Esophagus muscularis mucosa (tissue), 4 donors: ENCODE measurements around the gene VPS41. TPM values are rescaled to one million over a fixed set of nuclear protein-coding genes. Genes with fewer than 3 reads are reported as not detected.

Experiments used
- DNase-seq: peaks from one replicate; pipeline ENCODE4 v3.0.0-alpha.2; 2017; ENCODE audit errors: extremely low spot score
- H3K27ac ChIP-seq, 4 donors: fragments of 200-600 bp; sonication (generic); replicated peaks in 1 of 4; 1 replicate in 3 of 4; 2 replicates in 1 of 4; pipeline ENCODE4 v1.5.1; 2016 to 2019; ENCODE audit warnings: mild to moderate bottlenecking in 1 of 4
- H3K27me3 ChIP-seq, 4 donors: fragments of 200-600 bp; sonication (generic); one replicate each; pipeline versions ENCODE4 v1.5.1 to v1.6.0; 2016 to 2019
- H3K36me3 ChIP-seq, 4 donors: fragments of 200-600 bp; sonication (generic); one replicate each; pipeline ENCODE4 v1.5.1; 2016 to 2019
- H3K4me1 ChIP-seq, 4 donors: fragments of 200-600 bp; sonication (generic); one replicate each; pipeline ENCODE4 v1.5.1; 2016 to 2019
- H3K4me3 ChIP-seq, 4 donors: fragments of 200-600 bp; sonication (generic); 1 replicate in 2 of 4; 2 replicates in 2 of 4; pipeline ENCODE4 v1.5.1; 2016 to 2019; ENCODE audit warnings: mild to moderate bottlenecking in 4 of 4, moderate library complexity in 1 of 4
- H3K9me3 ChIP-seq, 4 donors: fragments of 200-600 bp; sonication (generic); 1 replicate in 3 of 4; 2 replicates in 1 of 4; pipeline ENCODE4 v1.5.1; 2016 to 2019
- EP300 ChIP-seq: sonication (generic); formaldehyde crosslinking; IDR thresholded peaks from one replicate; pipeline ENCODE4 v1.6.1; 2017; ENCODE audit warnings: antibody characterized with exemption
- POLR2A ChIP-seq: fragments of 450-650 bp; IDR thresholded peaks from one replicate; pipeline ENCODE4 v1.6.1; 2017; ENCODE audit warnings: antibody characterized with exemption, moderate library complexity, mild to moderate bottlenecking, low read depth
- POLR2AphosphoS5 ChIP-seq, 2 donors: sonication (generic); formaldehyde crosslinking; IDR thresholded peaks; one replicate each; pipeline ENCODE4 v1.6.1; 2017; ENCODE audit warnings: antibody characterized with exemption in 2 of 2
- WGBS: methylation state at CpG from one replicate; pipeline ENCODE4 v1.1.5; 2018; 5-methylcytosine and 5-hydroxymethylcytosine counted together
- intact Hi-C: fragments of 100-400 bp; cut with DNase I; formaldehyde crosslinking; loops from one replicate; pipeline ENCODE4 v1.15.1; 2023
- total RNA-seq, 4 donors: library from RNA; depleted of rRNA; stranded (reverse); fragments of >200 nt; gene quantifications; one replicate each; pipeline versions ENCODE4 v1.1.0 to v1.2.1, GENCODE V29; 2016
- TF ChIP-seq, protein P1 (sequence below), 3 experiments: fragments of 200-600 bp in 2 of 3; fragments of 450-650 bp in 1 of 3; sonication (generic) in 2 of 3; IDR thresholded peaks; one replicate each; pipeline ENCODE4 v1.5.1; 2017 to 2019; ENCODE audit warnings: antibody characterized with exemption in 3 of 3, mild to moderate bottlenecking in 2 of 3, moderate library complexity in 1 of 3

Gene VPS41
- total RNA-seq, 4 donors from 2014 or later = 32.0 to 50.3 (median 32.9) TPM

GRCh38 chr7:38878694-38879457 lies 30.1 kb downstream of the VPS41 start:
- Histone ChIP-seq H3K36me3 (no peaks in the 10 kb centered on the region), H3K4me3 (no peak overlapping the region), H3K27ac (no peak overlapping the region), H3K9me3 (no peaks in the 10 kb centered on the region), H3K27me3 (no peaks in the 10 kb centered on the region), H3K4me1 (peaks cover 0 to 10% (median 0%) of the 10 kb centered on the region in 4 donors)
- TF ChIP-seq EP300 (no peak), POLR2AphosphoS5 (IDR thresholded peaks at IDR 0.05) (no peak), POLR2A (no peak)
- TF ChIP-seq, protein P1, sequence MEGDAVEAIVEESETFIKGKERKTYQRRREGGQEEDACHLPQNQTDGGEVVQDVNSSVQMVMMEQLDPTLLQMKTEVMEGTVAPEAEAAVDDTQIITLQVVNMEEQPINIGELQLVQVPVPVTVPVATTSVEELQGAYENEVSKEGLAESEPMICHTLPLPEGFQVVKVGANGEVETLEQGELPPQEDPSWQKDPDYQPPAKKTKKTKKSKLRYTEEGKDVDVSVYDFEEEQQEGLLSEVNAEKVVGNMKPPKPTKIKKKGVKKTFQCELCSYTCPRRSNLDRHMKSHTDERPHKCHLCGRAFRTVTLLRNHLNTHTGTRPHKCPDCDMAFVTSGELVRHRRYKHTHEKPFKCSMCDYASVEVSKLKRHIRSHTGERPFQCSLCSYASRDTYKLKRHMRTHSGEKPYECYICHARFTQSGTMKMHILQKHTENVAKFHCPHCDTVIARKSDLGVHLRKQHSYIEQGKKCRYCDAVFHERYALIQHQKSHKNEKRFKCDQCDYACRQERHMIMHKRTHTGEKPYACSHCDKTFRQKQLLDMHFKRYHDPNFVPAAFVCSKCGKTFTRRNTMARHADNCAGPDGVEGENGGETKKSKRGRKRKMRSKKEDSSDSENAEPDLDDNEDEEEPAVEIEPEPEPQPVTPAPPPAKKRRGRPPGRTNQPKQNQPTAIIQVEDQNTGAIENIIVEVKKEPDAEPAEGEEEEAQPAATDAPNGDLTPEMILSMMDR (IDR thresholded peaks at IDR 0.05) = no peak
- no peak for DNase-seq
- intact Hi-C loops = no loop called here
- WGBS = 76% methylated on average over 8 of the region's 8 CpGs

DNA sequence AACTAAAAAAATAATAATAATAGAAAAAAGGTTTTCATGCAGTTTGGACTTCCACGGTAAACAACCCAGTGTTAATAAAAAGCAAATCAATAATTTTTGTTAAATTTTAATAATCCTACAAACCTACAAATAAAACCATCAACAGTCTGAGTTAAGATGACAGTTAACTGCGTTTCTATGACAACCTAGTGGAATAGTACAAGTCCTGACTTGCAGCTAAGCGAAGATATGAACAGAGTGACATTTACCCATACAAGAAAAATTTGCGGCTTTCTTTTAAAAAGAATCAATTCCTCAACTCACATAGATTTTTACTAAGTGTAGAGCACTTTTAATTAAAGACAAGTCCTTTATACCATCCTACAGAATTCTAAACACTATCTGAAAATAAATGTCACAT lies 35.6 kb downstream of the VPS41 start:
- Histone ChIP-seq H3K4me3 (no peak overlapping the region), H3K9me3 (no peaks in the 10 kb centered on the region), H3K27ac (no peak overlapping the region), H3K4me1 (no peaks in the 10 kb centered on the region), H3K27me3 (no peaks in the 10 kb centered on the region), H3K36me3 (peaks cover under 1 to 7% (median 6%) of the 10 kb centered on the region in 4 donors)
- WGBS = 98% methylated on average over 4 of the region's 4 CpGs
- intact Hi-C loops = no loop called here
- TF ChIP-seq POLR2A (no peak), EP300 (no peak), POLR2AphosphoS5 (IDR thresholded peaks at IDR 0.05) (no peak)
- TF ChIP-seq, protein P1 (IDR thresholded peaks at IDR 0.05) = no peak
- DNase-seq = no peak

- Histone ChIP-seq H3K36me3 (peaks cover 7 to 19% (median 18%) of the 10 kb centered on the region in 4 donors), H3K4me3 (no peak overlapping the region), H3K27me3 (no peaks in the 10 kb centered on the region), H3K27ac (no peak overlapping the region), H3K4me1 (no peaks in the 10 kb centered on the region), H3K9me3 (no peaks in the 10 kb centered on the region)
- no peak for DNase-seq
- TF ChIP-seq POLR2AphosphoS5 (IDR thresholded peaks at IDR 0.05) = no peak
- no peak for TF ChIP-seq POLR2A
- TF ChIP-seq EP300 = no peak
- TF ChIP-seq, protein P1 (IDR thresholded peaks at IDR 0.05) = no peak
- intact Hi-C loops = no loop called here
- 93% methylated on average over 5 of the region's 5 CpGs for WGBS
Measured at GRCh38 chr7:38872202-38872601, 36.8 kb downstream of the VPS41 start.

- no peak for DNase-seq
- WGBS = 74% methylated on average over 3 of the region's 3 CpGs
Measured at GRCh38 chr7:38870147-38870546, 38.8 kb downstream of the VPS41 start.

More at GRCh38 chr7:38870147-38870546, 38.8 kb downstream of the VPS41 start:
- TF ChIP-seq EP300 (no peak), POLR2A (no peak)
- TF ChIP-seq, protein P1 (IDR thresholded peaks at IDR 0.05) = no peak
- Histone ChIP-seq H3K27me3 (no peaks in the 10 kb centered on the region), H3K9me3 (no peaks in the 10 kb centered on the region), H3K36me3 (peaks cover 7 to 32% (median 26%) of the 10 kb centered on the region in 4 donors), H3K4me3 (no peak overlapping the region), H3K4me1 (no peaks in the 10 kb centered on the region), H3K27ac (no peak overlapping the region)
- intact Hi-C loops = no loop called here
